ENCODE results near the gene LDB2. TPM values are rescaled to one million over a fixed set of nuclear protein-coding genes. Genes with fewer than 3 reads are reported as not detected.

LDB2 gene
- total RNA-seq, 1 donor from 2014 or later = not detected

DNA sequence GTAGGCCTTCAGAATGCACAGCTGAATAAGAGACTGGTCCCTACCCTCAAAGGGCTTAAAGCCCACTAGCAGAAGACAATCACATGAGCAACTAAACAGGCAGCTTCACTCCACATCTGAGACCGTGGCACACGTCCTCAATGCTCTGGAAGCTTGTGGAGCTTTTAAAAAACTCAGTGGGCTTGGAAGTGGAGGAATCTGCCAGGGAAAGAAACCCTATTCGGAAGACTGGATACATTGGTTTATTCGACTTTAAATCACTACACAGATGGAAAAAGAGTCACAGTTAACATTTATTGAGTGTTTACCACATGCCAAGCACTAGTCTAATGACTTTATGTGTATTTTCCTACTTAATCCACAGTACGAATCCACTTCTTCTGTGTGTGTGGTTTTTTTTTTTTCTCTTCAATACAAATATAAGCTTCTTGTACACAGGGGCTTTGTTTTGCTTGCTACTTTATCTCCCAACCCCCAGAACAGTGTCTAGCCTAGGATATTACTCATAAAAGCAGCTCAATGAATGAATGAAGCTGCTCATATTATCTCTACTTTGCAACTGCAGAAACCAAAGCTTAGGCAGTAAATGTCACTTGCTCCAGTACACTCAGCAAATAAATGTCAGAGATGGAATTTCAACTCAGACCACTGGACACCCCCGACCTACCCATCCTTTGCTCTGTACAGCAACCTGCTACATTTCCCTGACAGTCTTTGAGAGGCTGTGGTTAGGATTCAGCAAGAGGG, 137.7 kb downstream of the LDB2 start:
- intact Hi-C loops (cut with micrococcal nuclease) = no loop called here

GRCh38 chr4:16759931-16760582, 138.4 kb downstream of the LDB2 start:
- intact Hi-C loops (cut with micrococcal nuclease) = no loop called here

GRCh38 chr4:16758816-16759215, 139.6 kb downstream of the LDB2 start:
- intact Hi-C loops (cut with micrococcal nuclease) = no loop called here

GRCh38 chr4:16758255-16758654, 140.2 kb downstream of the LDB2 start:
- intact Hi-C loops (cut with micrococcal nuclease) = no loop called here

GRCh38 chr4:16757080-16757521, 141.3 kb downstream of the LDB2 start:
- intact Hi-C loops (cut with micrococcal nuclease) = no loop called here

- intact Hi-C loops (cut with micrococcal nuclease) = no loop called here
Observed at GRCh38 chr4:16754104-16754503, 144.3 kb downstream of the LDB2 start.

- intact Hi-C loops (cut with micrococcal nuclease) = no loop called here
Observed at GRCh38 chr4:16752150-16752549, 146.3 kb downstream of the LDB2 start.

DNA sequence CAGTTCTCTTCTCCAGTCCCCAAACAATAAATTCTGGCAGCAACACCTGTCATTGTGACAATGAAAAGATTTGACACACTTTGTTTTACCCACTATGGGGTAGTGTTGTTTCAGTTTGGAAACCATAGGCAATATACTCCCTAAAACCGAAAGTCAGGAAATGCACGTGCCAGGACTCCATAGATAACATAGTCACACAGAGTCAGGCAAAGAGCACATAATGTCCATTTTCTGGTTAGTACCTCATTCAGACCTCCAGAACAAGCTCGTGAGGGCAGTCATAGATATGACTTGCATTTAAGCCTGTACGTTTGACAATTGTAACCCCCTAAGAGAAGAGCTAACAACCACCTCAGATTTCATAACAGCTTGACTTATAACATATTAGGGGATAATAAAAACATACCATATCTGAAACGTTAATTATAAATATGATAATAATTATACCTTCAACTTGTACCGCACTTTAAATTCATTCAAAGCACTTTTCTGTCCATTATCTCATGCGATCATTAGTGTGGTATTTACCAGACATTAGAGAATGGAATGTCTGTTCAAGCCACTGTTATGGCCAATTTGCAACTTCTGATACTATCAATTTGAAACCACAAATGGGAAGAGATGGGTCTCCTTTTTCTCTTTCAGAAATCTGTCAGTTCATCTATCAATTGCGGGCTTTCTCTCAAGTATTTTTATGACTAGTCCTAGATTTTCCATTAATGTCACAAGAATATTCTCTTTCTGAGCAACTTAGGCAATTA, 147.4 kb downstream of the LDB2 start:
- intact Hi-C loops (cut with micrococcal nuclease) = no loop called here

DNA sequence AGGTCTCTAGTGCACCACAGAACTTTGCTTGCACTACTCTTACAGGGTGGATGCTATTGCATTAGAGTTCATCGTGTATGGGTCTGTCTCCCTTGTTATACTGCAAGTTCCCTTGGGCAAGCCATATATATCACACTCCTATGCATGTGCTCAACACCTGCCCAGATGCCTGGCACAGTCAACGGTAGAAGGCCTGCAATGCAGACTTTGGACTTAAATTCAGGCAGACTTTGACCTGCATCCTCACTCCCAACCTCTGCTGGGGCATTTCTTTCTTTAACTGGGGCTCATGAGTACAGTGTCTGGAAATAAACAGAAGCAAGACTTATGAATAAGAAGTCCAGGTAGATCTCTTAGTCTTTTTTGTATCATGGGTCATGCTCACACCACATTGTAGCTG, 148.2 kb downstream of the LDB2 start:
- intact Hi-C loops (cut with micrococcal nuclease) = no loop called here

DNA sequence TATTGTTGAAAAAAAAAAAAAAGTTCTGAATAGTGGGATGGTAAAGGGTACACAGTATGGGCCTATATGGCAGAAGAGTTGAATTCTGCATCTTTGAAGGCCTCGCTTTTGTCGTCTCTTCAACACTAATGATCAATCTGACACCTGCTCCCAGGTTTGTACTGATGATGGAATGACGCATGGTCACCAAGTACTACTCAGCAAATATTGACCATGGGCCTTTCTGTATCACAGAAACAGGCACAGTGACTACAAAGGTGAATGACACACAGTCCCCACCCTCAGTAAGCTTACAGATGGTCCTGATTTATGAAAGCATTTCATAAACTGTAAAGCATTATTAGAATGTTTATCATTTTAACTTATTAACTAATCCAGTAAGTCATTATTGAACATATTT, 152.6 kb downstream of the LDB2 start:
- intact Hi-C loops (cut with micrococcal nuclease) = no loop called here

GRCh38 chr4:16745009-16745635, 153.3 kb downstream of the LDB2 start:
- intact Hi-C loops (cut with micrococcal nuclease) = no loop called here

GRCh38 chr4:16741287-16741686, 157.2 kb downstream of the LDB2 start:
- intact Hi-C loops (cut with micrococcal nuclease) = no loop called here

- intact Hi-C loops (cut with micrococcal nuclease) = no loop called here
Observed at GRCh38 chr4:16739997-16740624, 158.3 kb downstream of the LDB2 start.

GRCh38 chr4:16738558-16738957, 159.9 kb downstream of the LDB2 start:
- intact Hi-C loops (cut with micrococcal nuclease) = no loop called here

DNA sequence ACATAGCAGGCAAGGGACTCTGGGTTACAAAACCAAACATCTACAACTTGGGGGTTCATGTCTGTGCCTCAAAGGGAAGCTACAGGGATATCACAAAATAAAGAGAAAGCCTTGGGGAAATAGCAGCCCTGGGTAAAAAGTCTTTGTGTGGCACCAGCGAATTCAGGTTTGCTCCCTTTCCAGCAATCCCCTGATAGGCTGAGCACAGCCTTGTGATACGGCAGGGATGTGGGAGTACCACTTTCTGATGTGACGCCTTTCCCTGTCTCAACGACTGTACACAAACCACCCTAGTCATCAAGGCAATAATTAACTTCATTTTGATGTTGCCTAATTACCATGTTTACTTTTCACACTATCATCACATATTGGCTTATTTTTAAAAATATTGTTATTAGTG, 164.9 kb downstream of the LDB2 start:
- intact Hi-C loops (cut with micrococcal nuclease) = no loop called here

DNA sequence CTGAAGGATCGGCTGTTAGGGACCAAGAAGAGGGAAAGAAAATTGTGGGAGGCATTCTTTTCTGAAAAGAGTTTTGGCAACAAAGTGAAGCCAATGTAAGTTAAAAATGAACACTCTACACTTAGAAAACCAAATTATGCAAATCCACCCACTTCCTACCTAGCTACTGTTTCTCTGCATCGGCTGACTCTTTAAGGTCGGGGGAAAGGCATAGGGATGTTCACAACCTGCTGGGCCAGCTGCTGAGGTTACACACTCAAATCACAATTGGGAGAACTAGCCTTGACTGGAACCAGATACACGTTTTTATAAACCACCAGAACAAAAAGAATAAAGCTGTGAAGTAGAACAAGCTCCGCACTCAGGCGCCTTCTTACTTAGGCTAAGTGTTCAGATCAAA, 165.7 kb downstream of the LDB2 start:
- intact Hi-C loops (cut with micrococcal nuclease) = no loop called here

GRCh38 chr4:16731776-16732380, 166.6 kb downstream of the LDB2 start:
- intact Hi-C loops (cut with micrococcal nuclease) = no loop called here

DNA sequence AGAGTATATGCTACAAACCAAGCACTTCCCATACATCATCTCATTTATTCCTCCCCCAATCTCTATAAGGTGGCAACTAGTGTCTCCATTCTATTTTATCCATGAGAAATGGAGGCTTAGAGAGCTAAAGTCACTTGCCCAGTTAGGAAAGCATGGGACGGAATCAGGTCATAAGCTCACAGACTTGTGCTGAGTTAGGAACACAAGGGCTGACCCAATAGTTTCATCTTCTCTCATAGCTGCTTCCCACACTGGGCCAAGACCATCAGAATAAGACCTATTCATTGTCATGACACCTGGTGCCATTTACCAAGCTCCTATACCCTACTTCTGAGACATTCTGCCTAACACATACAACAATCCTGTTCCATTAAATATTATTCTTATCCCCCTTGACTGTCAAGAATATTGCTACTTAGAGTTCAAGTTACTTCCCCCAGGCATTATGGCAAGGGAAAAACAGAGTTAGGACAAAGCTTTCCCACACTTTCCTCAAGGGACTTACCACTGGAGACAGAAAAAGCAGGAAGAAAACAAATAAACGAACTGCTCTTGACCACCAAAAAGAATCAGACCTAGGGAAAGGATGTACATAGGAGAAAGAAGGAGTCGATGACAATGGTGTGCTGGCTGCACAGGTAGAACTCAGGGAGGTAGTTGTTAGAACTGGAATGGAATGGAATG, 167.8 kb downstream of the LDB2 start:
- intact Hi-C loops (cut with micrococcal nuclease) = no loop called here

GRCh38 chr4:16729336-16729735, 169.1 kb downstream of the LDB2 start:
- intact Hi-C loops (cut with micrococcal nuclease) = no loop called here

- intact Hi-C loops (cut with micrococcal nuclease) = no loop called here
Observed at GRCh38 chr4:16728849-16729248, 169.6 kb downstream of the LDB2 start.

All from T-helper 1 cell treated with Interleukin-12 subunit alpha and Interleukin-12 subunit beta and Interleukin-4 antibody, amounts not matched to agents 30 ng/mL and 1 ng/mL, for 36 hours (primary cell).